ENCODE data around the gene SMC2.

The SMC2 gene

DNA sequence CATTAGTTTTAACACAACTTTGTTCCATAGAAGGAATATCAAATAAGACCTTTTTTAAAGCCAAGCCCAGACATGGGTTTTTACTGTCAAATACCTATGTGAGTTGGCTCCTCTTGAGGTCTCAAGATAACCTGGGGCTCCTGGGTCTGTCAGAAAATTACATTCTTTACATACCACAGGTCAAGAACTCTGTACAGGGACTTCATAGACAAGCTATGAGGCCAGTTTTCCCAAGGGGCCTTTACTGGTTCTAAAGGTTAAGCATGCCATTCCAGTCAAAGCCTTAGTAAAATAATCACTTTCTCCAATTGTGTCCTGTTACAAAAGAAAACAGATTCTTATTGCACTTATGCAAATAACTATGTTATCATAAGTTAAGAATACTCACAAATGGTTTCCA lies 15.5 kb upstream of the SMC2 start:
- H3K27me3 ChIP-seq (ENCODE audit: insufficient read depth, poor library complexity, severe bottlenecking): no peaks in the 10 kb centered on the region
- no peak for ATAC-seq (ENCODE audit: low read depth)
- DNase-seq (ENCODE audit: low spot score): no peak
- H3K36me3 ChIP-seq (ENCODE audit: low read depth): no peaks in the 10 kb centered on the region
- no peak overlapping the region for H3K4me3 ChIP-seq (ENCODE audit: severe bottlenecking)
- peaks cover 29% of the 10 kb centered on the region for H3K4me1 ChIP-seq (ENCODE audit: insufficient read depth, poor library complexity, severe bottlenecking)
- TF ChIP-seq, protein P1, sequence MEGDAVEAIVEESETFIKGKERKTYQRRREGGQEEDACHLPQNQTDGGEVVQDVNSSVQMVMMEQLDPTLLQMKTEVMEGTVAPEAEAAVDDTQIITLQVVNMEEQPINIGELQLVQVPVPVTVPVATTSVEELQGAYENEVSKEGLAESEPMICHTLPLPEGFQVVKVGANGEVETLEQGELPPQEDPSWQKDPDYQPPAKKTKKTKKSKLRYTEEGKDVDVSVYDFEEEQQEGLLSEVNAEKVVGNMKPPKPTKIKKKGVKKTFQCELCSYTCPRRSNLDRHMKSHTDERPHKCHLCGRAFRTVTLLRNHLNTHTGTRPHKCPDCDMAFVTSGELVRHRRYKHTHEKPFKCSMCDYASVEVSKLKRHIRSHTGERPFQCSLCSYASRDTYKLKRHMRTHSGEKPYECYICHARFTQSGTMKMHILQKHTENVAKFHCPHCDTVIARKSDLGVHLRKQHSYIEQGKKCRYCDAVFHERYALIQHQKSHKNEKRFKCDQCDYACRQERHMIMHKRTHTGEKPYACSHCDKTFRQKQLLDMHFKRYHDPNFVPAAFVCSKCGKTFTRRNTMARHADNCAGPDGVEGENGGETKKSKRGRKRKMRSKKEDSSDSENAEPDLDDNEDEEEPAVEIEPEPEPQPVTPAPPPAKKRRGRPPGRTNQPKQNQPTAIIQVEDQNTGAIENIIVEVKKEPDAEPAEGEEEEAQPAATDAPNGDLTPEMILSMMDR (IDR thresholded peaks at IDR 0.05; ENCODE audit: poor library complexity, severe bottlenecking): no peak
- no peaks in the 10 kb centered on the region for H3K9me3 ChIP-seq (ENCODE audit: severe bottlenecking)
- no peak overlapping the region for H3K27ac ChIP-seq (ENCODE audit: poor library complexity, severe bottlenecking)

GRCh38 chr9:104080983-104081382 lies 13.1 kb upstream of the SMC2 start:
- no peak overlapping the region for H3K4me3 ChIP-seq (ENCODE audit: severe bottlenecking)
- no peak for ATAC-seq (ENCODE audit: low read depth)
- H3K9me3 ChIP-seq (ENCODE audit: severe bottlenecking): no peaks in the 10 kb centered on the region

GRCh38 chr9:104082168-104082567 lies 11.9 kb upstream of the SMC2 start:
- DNase-seq (ENCODE audit: low spot score): no peak
- Histone ChIP-seq H3K4me3 (ENCODE audit: severe bottlenecking) (no peak overlapping the region), H3K27me3 (ENCODE audit: insufficient read depth, poor library complexity, severe bottlenecking) (no peaks in the 10 kb centered on the region), H3K27ac (ENCODE audit: poor library complexity, severe bottlenecking) (no peak overlapping the region), H3K4me1 (ENCODE audit: insufficient read depth, poor library complexity, severe bottlenecking) (no peaks in the 10 kb centered on the region), H3K36me3 (ENCODE audit: low read depth) (no peaks in the 10 kb centered on the region), H3K9me3 (ENCODE audit: severe bottlenecking) (no peaks in the 10 kb centered on the region)
- TF ChIP-seq, protein P1 (IDR thresholded peaks at IDR 0.05; ENCODE audit: poor library complexity, severe bottlenecking): no peak
- ATAC-seq (ENCODE audit: low read depth): no peak

More at GRCh38 chr9:104080983-104081382, 13.1 kb upstream of the SMC2 start:
- Histone ChIP-seq H3K4me1 (ENCODE audit: insufficient read depth, poor library complexity, severe bottlenecking) (peaks cover 11% of the 10 kb centered on the region), H3K36me3 (ENCODE audit: low read depth) (no peaks in the 10 kb centered on the region), H3K27ac (ENCODE audit: poor library complexity, severe bottlenecking) (no peak overlapping the region), H3K27me3 (ENCODE audit: insufficient read depth, poor library complexity, severe bottlenecking) (no peaks in the 10 kb centered on the region)
- DNase-seq (ENCODE audit: low spot score): no peak
- TF ChIP-seq, protein P1 (IDR thresholded peaks at IDR 0.05; ENCODE audit: poor library complexity, severe bottlenecking): no peak

DNA sequence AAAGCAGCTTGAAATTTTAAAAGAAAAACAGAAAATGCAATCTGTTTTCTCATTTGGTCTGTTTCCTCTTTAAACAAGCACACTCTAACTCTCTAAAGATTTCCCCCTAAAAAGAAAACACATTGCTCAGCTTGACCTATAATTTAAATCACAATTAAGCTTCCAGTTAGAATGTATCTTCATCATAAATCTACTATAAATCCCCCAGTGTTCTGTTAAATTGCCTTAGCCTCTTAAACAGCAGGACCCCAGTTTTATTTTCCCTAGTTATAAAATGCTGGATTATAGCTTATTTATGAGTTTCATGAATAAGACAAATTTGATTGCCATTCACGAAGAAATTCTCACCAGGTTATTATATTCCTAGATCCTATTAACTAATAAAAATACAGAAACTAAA lies 8.6 kb upstream of the SMC2 start:
- H3K27me3 ChIP-seq (ENCODE audit: insufficient read depth, poor library complexity, severe bottlenecking): no peaks in the 10 kb centered on the region
- no peaks in the 10 kb centered on the region for H3K36me3 ChIP-seq (ENCODE audit: low read depth)
- H3K4me1 ChIP-seq (ENCODE audit: insufficient read depth, poor library complexity, severe bottlenecking): no peaks in the 10 kb centered on the region
- no peak for DNase-seq (ENCODE audit: low spot score)
- no peaks in the 10 kb centered on the region for H3K9me3 ChIP-seq (ENCODE audit: severe bottlenecking)
- H3K27ac ChIP-seq (ENCODE audit: poor library complexity, severe bottlenecking): no peak overlapping the region
- no peak overlapping the region for H3K4me3 ChIP-seq (ENCODE audit: severe bottlenecking)
- TF ChIP-seq, protein P1 (IDR thresholded peaks at IDR 0.05; ENCODE audit: poor library complexity, severe bottlenecking): no peak
- no peak for ATAC-seq (ENCODE audit: low read depth)

DNA sequence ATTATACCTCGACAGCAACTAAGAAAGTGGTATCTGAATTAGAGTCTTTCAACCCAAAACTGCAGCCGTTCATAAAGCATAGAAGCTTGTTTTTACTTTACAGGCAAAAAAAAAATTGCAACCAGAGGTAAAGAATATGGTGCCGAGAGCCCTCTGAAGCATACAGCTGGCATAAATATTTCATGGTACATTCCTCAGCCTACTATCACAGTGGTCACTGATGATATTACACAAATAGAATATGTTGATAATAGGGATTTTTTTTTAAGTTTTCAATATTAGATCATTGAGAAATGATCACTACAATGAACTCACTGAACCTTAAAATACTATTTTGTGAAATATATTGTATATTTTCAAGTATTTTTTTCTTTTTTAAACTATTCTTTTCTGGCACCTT lies 6.2 kb upstream of the SMC2 start:
- ATAC-seq (ENCODE audit: low read depth): no peak
- no peak for DNase-seq (ENCODE audit: low spot score)
- Histone ChIP-seq H3K27ac (ENCODE audit: poor library complexity, severe bottlenecking) (no peak overlapping the region), H3K36me3 (ENCODE audit: low read depth) (no peaks in the 10 kb centered on the region), H3K9me3 (ENCODE audit: severe bottlenecking) (no peaks in the 10 kb centered on the region), H3K4me1 (ENCODE audit: insufficient read depth, poor library complexity, severe bottlenecking) (peaks cover 4% of the 10 kb centered on the region), H3K4me3 (ENCODE audit: severe bottlenecking) (no peak overlapping the region), H3K27me3 (ENCODE audit: insufficient read depth, poor library complexity, severe bottlenecking) (no peaks in the 10 kb centered on the region)
- TF ChIP-seq, protein P1 (IDR thresholded peaks at IDR 0.05; ENCODE audit: poor library complexity, severe bottlenecking): no peak
